GM06990 (cell line): ENCODE measurements around the gene GALNT16.
"Not testable (repeated sequence)": the region's sequence is repeated elsewhere in the genome, so short reads cannot be mapped to it uniquely, and the experiment has no call there.

Experiments
- DNase-seq: peaks from one replicate; pipeline ENCODE4 v3.0.0-alpha.2; 2011; ENCODE audit not compliant: insufficient read length; ENCODE audit errors: extremely low read depth
- H3K27me3 ChIP-seq: replicated peaks from 2 replicates; pipeline ENCODE4 v1.6.0; 2011; ENCODE audit warnings: low read length; ENCODE audit not compliant: control insufficient read depth, insufficient read depth
- H3K36me3 ChIP-seq: 2 replicates; pipeline ENCODE4 v1.5.1; 2011; ENCODE audit warnings: low read length; ENCODE audit not compliant: control insufficient read depth, insufficient read depth
- H3K4me3 ChIP-seq: replicated peaks from 2 replicates; pipeline ENCODE4 v1.5.1; 2011; ENCODE audit warnings: low read depth, mild to moderate bottlenecking, control low read depth, low read length
- CTCF ChIP-seq: IDR thresholded peaks from 2 replicates; pipeline ENCODE4 v1.5.1; 2011; ENCODE audit warnings: low read length, control low read depth, mild to moderate bottlenecking, inconsistent platforms; ENCODE audit not compliant: insufficient read depth, poor library complexity, severe bottlenecking

The GALNT16 gene

GRCh38 chr14:69259527-69260189 lies at the start of gene GALNT16:
TSS of gene GALNT16 (plus strand) at chr14:69260158. CDS start at chr14:69260291, 133 bp downstream.
- DNase-seq = peak; percentile 29
- H3K27me3 ChIP-seq = peaks cover 5% of the 10 kb centered on the region
- H3K36me3 ChIP-seq = no peaks in the 10 kb centered on the region
- TF ChIP-seq CTCF = no peak
- H3K4me3 ChIP-seq = peak within 1 kb of the TSS; percentile 54

- no peaks in the 10 kb centered on the region for H3K27me3 ChIP-seq
- H3K4me3 ChIP-seq = no peak overlapping the region
- H3K36me3 ChIP-seq = no peaks in the 10 kb centered on the region
- DNase-seq = no peak
- TF ChIP-seq CTCF = no peak
Observed at GRCh38 chr14:69214393-69214792, 45.6 kb upstream of the GALNT16 start.

GRCh38 chr14:69217663-69218062 lies 42.3 kb upstream of the GALNT16 start:
- DNase-seq, H3K4me3 ChIP-seq, H3K36me3 ChIP-seq, H3K27me3 ChIP-seq: not testable (repeated sequence)

- no peaks in the 10 kb centered on the region for H3K27me3 ChIP-seq
- DNase-seq = no peak
- no peak for TF ChIP-seq CTCF
- no peaks in the 10 kb centered on the region; the same call in 1 of the 2 replicates for H3K36me3 ChIP-seq
- H3K4me3 ChIP-seq = no peak overlapping the region
Observed at GRCh38 chr14:69224946-69225345, 35.0 kb upstream of the GALNT16 start.

GRCh38 chr14:69226178-69226577 lies 33.8 kb upstream of the GALNT16 start:
- no peak for TF ChIP-seq CTCF
- no peaks in the 10 kb centered on the region; the same call in 1 of the 2 replicates for H3K36me3 ChIP-seq
- no peaks in the 10 kb centered on the region for H3K27me3 ChIP-seq
- no peak overlapping the region for H3K4me3 ChIP-seq
- DNase-seq = no peak

GRCh38 chr14:69226736-69227135 lies 33.2 kb upstream of the GALNT16 start:
- H3K27me3 ChIP-seq = no peaks in the 10 kb centered on the region
- H3K36me3 ChIP-seq = no peaks in the 10 kb centered on the region; the same call in 1 of the 2 replicates
- no peak overlapping the region for H3K4me3 ChIP-seq
- no peak for DNase-seq
- no peak for TF ChIP-seq CTCF
